22Rv1 (cell line): Measurements from ENCODE around the gene MCM10.

ENCODE experiments used
- CTCF ChIP-seq: fragments of 450-650 bp; IDR thresholded peaks from 2 replicates; pipeline ENCODE4 v1.5.1; 2017; ENCODE audit warnings: mild to moderate bottlenecking
- ZFX ChIP-seq: fragments of 450-650 bp; IDR thresholded peaks from 2 replicates; pipeline ENCODE4 v1.6.1; 2017; ENCODE audit warnings: antibody characterized with exemption, borderline replicate concordance

- TF ChIP-seq CTCF = no peak
- TF ChIP-seq ZFX = no peak
These were observed 3.0 kb upstream of the MCM10 start for GRCh38 chr10:13158401-13158800.
